Neural cell (in vitro differentiated cells): ENCODE measurements around the gene PBXIP1. TPM values are rescaled to one million over a fixed set of nuclear protein-coding genes. Genes with fewer than 3 reads are reported as not detected.

Experiments used
- H2AFZ ChIP-seq: fragments of 200-600, 300-800 bp; sonication (generic), shearing (Covaris generic); 2 replicates; pipeline ENCODE4 v1.6.0; 2014; ENCODE audit warnings: low read depth, mild to moderate bottlenecking, antibody characterized with exemption, low read length, moderate library complexity
- H3F3A ChIP-seq: fragments of 200-600 bp; shearing (Covaris generic); 2 replicates; pipeline ENCODE4 v1.6.1; 2016; ENCODE audit warnings: mild to moderate bottlenecking, moderate library complexity, mixed read lengths, antibody characterized with exemption, low read length; ENCODE audit not compliant: insufficient read depth, poor library complexity, severe bottlenecking
- H3K27ac ChIP-seq: fragments of 200-600, 300-800 bp; sonication (generic), shearing (Covaris generic); 2 replicates; pipeline ENCODE4 v1.5.1; 2014; ENCODE audit warnings: mild to moderate bottlenecking, low read length, moderate library complexity
- H3K27me3 ChIP-seq: fragments of 300-800, 200-600 bp; sonication (generic), shearing (Covaris generic); 2 replicates; pipeline ENCODE4 v1.6.0; 2014; ENCODE audit warnings: mild to moderate bottlenecking, low read depth, low read length, moderate library complexity; ENCODE audit not compliant: insufficient read depth
- H3K36me3 ChIP-seq: fragments of 300-800, 200-600 bp; sonication (generic), shearing (Covaris generic); 2 replicates; pipeline ENCODE4 v1.5.1; 2014; ENCODE audit warnings: mild to moderate bottlenecking, antibody characterized with exemption, low read length, moderate library complexity; ENCODE audit not compliant: insufficient read depth
- H3K4me2 ChIP-seq: fragments of 300-800, 200-600 bp; sonication (generic), shearing (Covaris generic); 2 replicates; pipeline ENCODE4 v1.6.0; 2014; ENCODE audit warnings: mild to moderate bottlenecking, low read length
- H3K4me3 ChIP-seq: fragments of 300-800, 200-600 bp; sonication (generic), shearing (Covaris generic); 2 replicates; pipeline ENCODE4 v1.5.1; 2014; ENCODE audit warnings: mild to moderate bottlenecking, low read length, moderate library complexity
- H3K79me2 ChIP-seq: fragments of 200-600 bp; shearing (Covaris generic); replicated peaks from 2 replicates; pipeline ENCODE4 v1.6.0; 2014; ENCODE audit warnings: mild to moderate bottlenecking, low read length, moderate library complexity; ENCODE audit not compliant: insufficient read depth
- H3K9ac ChIP-seq: fragments of 300-800, 200-600 bp; sonication (generic), shearing (Covaris generic); 2 replicates; pipeline ENCODE4 v1.6.1; 2016; ENCODE audit warnings: mild to moderate bottlenecking, low read length, mixed read lengths
- H3K9me2 ChIP-seq: fragments of 200-600 bp; shearing (Covaris generic); 2 replicates; pipeline ENCODE4 v1.6.1; 2016; ENCODE audit warnings: mild to moderate bottlenecking, low read length, mixed read lengths; ENCODE audit not compliant: insufficient read depth
- H3K9me3 ChIP-seq: fragments of 200-600, 300-800 bp; sonication (generic), shearing (Covaris generic); 2 replicates; pipeline ENCODE4 v1.6.1; 2016; ENCODE audit warnings: mild to moderate bottlenecking, mixed run types, low read length, moderate library complexity, mixed read lengths
- H4K20me1 ChIP-seq: fragments of 200-600 bp; shearing (Covaris generic); 2 replicates; pipeline ENCODE4 v1.6.1; 2016; ENCODE audit warnings: mild to moderate bottlenecking, mixed run types; ENCODE audit not compliant: insufficient read depth
- CTCF ChIP-seq: fragments of 450-650 bp; IDR thresholded peaks from 2 replicates; pipeline ENCODE4 v1.5.1; 2014; ENCODE audit warnings: antibody characterized with exemption, mild to moderate bottlenecking, moderate library complexity; ENCODE audit not compliant: poor library complexity, severe bottlenecking
- EP300 ChIP-seq: fragments of 450-650 bp; conservative IDR thresholded peaks from 2 replicates; pipeline ENCODE4 v1.6.1; 2014; ENCODE audit warnings: antibody characterized with exemption, mild to moderate bottlenecking, moderate library complexity; ENCODE audit not compliant: poor library complexity, severe bottlenecking
- EZH2 ChIP-seq: fragments of 200-600, 300-800 bp; shearing (Covaris generic), sonication (generic); IDR thresholded peaks from 2 replicates; pipeline ENCODE4 v1.6.1; 2014; ENCODE audit warnings: antibody characterized with exemption, low read length, borderline replicate concordance, mild to moderate bottlenecking; ENCODE audit not compliant: insufficient read depth, poor library complexity, severe bottlenecking
- MXI1 ChIP-seq: fragments of 450-650 bp; conservative IDR thresholded peaks from 2 replicates; pipeline ENCODE4 v1.6.1; 2014; ENCODE audit warnings: antibody characterized with exemption, mild to moderate bottlenecking; ENCODE audit not compliant: poor library complexity, severe bottlenecking
- POLR2AphosphoS5 ChIP-seq: IDR thresholded peaks from 2 replicates; pipeline ENCODE4 v1.6.1; 2012
- RAD21 ChIP-seq: fragments of 450-650 bp; conservative IDR thresholded peaks from 2 replicates; pipeline ENCODE4 v1.6.1; 2014; ENCODE audit warnings: antibody characterized with exemption, mild to moderate bottlenecking, moderate library complexity
- REST ChIP-seq: IDR thresholded peaks from 2 replicates; pipeline ENCODE4 v1.6.1; 2012; ENCODE audit warnings: borderline replicate concordance
- SMC3 ChIP-seq: fragments of 450-650 bp; conservative IDR thresholded peaks from 2 replicates; pipeline ENCODE4 v1.6.1; 2014; ENCODE audit warnings: antibody characterized with exemption, mild to moderate bottlenecking, moderate library complexity; ENCODE audit not compliant: poor library complexity
- TAF1 ChIP-seq: IDR thresholded peaks from 2 replicates; pipeline ENCODE4 v1.6.1; 2012; ENCODE audit warnings: low read depth
- polyA plus RNA-seq: library from polyadenylated mRNA; depleted of rRNA; stranded (reverse); fragments of >200 nt; gene quantifications from 2 replicates; pipeline ENCODE4 v1.2.3, GENCODE V29; 2014

Gene PBXIP1
- polyA plus RNA-seq, 1 donor from 2014 or later: 5.4 TPM

- Histone ChIP-seq H3K9me3 (no peaks in the 10 kb centered on the region), H3K27me3 (no peaks in the 10 kb centered on the region), H3K4me3 (peak overlapping the region; percentile 98), H3F3A (no peaks in the 10 kb centered on the region), H3K9me2 (no peaks in the 10 kb centered on the region), H3K9ac (peak overlapping the region; percentile 98), H4K20me1 (no peaks in the 10 kb centered on the region), H3K27ac (peak overlapping the region; percentile 95), H2AFZ (peak overlapping the region; percentile 93), H3K4me2 (peak overlapping the region; percentile 80), H3K79me2 (peaks cover 24% of the 10 kb centered on the region), H3K36me3 (no peaks in the 10 kb centered on the region)
- no peak for TF ChIP-seq MXI1
- no peak for TF ChIP-seq CTCF
- peak; percentile 13 for TF ChIP-seq SMC3
- no peak for TF ChIP-seq EP300
Measured at GRCh38 chr1:154962156-154962749, 6.4 kb upstream of the PBXIP1 start.

GRCh38 chr1:154961207-154962155 lies 5.6 kb upstream of the PBXIP1 start, which contains the start of gene PYGO2:
PYGO2 (minus strand) TSS chr1:154961782; CDS start chr1:154961576, 206 bp downstream.
- Histone ChIP-seq H3K36me3 (no peaks in the 10 kb centered on the region), H3K79me2 (peaks cover 24% of the 10 kb centered on the region), H3K9me2 (no peaks in the 10 kb centered on the region), H3K4me2 (peak within 1 kb of the TSS; percentile 86), H3K9ac (peak within 1 kb of the TSS; percentile 98), H2AFZ (peak within 1 kb of the TSS; percentile 93), H3F3A (no peaks in the 10 kb centered on the region), H3K27ac (peak within 1 kb of the TSS; percentile 95), H4K20me1 (no peaks in the 10 kb centered on the region), H3K27me3 (no peaks in the 10 kb centered on the region), H3K9me3 (no peaks in the 10 kb centered on the region), H3K4me3 (peak within 1 kb of the TSS; percentile 98)
- TF ChIP-seq EZH2 (no peak), SMC3 (peak; percentile 83), POLR2AphosphoS5 (peak; percentile 93), CTCF (peak; percentile 99), MXI1 (peak; percentile 73), REST (peak; percentile 52), TAF1 (peak; percentile 73), EP300 (peak; percentile 66), RAD21 (peak; percentile 70)
